Bronchial epithelial cell (primary cell): ENCODE measurements around the gene AHI1. TPM values are rescaled to one million over a fixed set of nuclear protein-coding genes. Genes with fewer than 3 reads are reported as not detected.

Experiments
- DNase-seq: peaks from one replicate; pipeline ENCODE4 v3.0.0-alpha.2; 2010; ENCODE audit warnings: low read depth
- FAIRE-seq: peaks from 2 replicates; lab custom pipeline; 2011; peaks lifted over from hg19 to GRCh38; lab: Jason Lieb, UNC
- H3K27me3 ChIP-seq: 2 replicates; pipeline ENCODE4 v1.5.1; 2011; ENCODE audit warnings: low read length; ENCODE audit not compliant: control insufficient read depth, insufficient read depth
- H3K36me3 ChIP-seq: 2 replicates; pipeline ENCODE4 v1.5.1; 2011; ENCODE audit warnings: low read length; ENCODE audit not compliant: control insufficient read depth, insufficient read depth
- H3K4me3 ChIP-seq: 2 replicates; pipeline ENCODE4 v1.5.1; 2011; ENCODE audit warnings: mild to moderate bottlenecking, low read depth, low read length, control low read depth
- total RNA-seq: library from RNA; depleted of rRNA; stranded (reverse); fragments of >200 nt; gene quantifications from 2 replicates; pipeline ENCODE4 v1.2.1, GENCODE V29; 2014
- TF ChIP-seq, protein P1 (sequence below): IDR thresholded peaks from 2 replicates; pipeline ENCODE4 v1.5.1; 2011; ENCODE audit warnings: mild to moderate bottlenecking, moderate library complexity, low read length, control low read depth, inconsistent platforms; ENCODE audit not compliant: insufficient read depth, severe bottlenecking

The AHI1 gene
- total RNA-seq, 1 donor from 2014 or later = 5.5 TPM

DNA sequence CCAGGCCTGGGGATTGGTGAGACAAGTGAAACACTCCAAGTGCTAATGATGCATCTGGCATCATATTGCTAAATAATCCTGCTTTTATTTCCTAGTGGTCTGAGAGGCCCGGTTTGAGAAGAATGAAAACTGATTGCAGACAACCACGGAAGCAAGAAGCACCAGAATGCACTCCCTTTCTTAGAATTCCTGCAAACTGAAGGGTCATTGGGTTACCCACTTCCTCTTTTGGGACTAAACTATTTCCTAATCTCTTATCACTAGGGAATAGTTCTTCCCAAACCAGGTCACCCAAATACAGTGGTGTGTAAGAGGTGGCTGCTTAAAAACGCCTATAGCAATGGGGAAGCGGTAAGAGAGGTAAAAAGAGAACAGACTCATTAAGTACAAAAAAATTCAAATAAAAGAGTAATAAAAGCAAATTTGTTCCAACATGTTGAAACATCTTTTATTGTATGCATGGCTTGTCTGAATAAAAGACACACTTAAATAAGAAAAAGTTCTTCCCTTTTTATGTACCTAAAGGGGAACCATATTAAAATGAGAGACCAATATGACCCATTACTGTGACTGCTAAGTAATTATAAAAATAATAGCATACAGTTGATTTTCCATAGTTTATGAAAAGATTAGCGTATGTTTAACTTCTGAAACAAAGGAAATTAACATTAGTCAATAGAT, 190.7 kb downstream of the AHI1 start:
- FAIRE-seq (no peak), DNase-seq (no peak)
- TF ChIP-seq, protein P1, sequence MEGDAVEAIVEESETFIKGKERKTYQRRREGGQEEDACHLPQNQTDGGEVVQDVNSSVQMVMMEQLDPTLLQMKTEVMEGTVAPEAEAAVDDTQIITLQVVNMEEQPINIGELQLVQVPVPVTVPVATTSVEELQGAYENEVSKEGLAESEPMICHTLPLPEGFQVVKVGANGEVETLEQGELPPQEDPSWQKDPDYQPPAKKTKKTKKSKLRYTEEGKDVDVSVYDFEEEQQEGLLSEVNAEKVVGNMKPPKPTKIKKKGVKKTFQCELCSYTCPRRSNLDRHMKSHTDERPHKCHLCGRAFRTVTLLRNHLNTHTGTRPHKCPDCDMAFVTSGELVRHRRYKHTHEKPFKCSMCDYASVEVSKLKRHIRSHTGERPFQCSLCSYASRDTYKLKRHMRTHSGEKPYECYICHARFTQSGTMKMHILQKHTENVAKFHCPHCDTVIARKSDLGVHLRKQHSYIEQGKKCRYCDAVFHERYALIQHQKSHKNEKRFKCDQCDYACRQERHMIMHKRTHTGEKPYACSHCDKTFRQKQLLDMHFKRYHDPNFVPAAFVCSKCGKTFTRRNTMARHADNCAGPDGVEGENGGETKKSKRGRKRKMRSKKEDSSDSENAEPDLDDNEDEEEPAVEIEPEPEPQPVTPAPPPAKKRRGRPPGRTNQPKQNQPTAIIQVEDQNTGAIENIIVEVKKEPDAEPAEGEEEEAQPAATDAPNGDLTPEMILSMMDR = no peak

DNA sequence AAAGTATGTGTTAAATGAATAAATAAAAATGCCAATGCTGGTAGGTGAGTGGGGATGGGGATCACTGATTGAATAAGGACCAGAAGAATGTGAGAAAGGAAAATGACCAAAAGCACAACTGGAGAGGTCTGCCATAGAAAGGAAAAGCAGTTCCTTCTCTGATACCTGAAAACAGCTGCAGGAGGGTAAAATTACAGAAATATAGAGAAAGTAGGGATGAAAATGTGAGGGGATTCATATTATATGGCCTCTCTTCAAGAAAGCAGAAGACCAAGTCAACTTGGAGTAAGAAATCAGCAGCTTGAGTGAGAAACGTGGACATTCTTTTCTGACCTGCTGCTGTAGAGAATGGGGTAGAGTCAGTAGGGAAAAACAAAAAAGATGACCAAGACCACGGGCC, 191.4 kb downstream of the AHI1 start:
- no peaks in the 10 kb centered on the region for H3K27me3 ChIP-seq
- no peaks in the 10 kb centered on the region for H3K36me3 ChIP-seq
- FAIRE-seq (no peak), DNase-seq (no peak)
- H3K4me3 ChIP-seq = no peak overlapping the region
- TF ChIP-seq, protein P1 = no peak

More for the DNA sequence above, 190.7 kb downstream of the AHI1 start:
- no peaks in the 10 kb centered on the region for H3K27me3 ChIP-seq
- H3K4me3 ChIP-seq = no peak overlapping the region
- H3K36me3 ChIP-seq = no peaks in the 10 kb centered on the region

DNA sequence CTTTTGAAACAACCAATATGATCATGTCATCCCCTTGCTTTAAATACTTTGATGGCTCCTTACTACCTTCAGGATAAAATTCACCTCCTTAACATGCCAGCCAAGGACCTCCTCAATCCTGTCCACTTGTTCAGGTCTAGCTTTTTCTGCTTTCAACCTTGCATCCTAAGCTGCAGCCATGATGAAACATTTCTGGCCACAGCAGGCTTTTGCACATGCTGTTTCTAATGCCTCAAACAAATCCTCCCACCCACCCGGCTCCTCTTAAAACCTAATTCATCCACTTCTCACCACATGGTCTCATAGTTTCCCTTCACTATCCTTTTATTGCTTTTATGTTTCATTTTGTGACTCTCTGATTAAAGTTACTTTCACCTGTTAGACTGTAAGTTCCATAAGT, 191.9 kb downstream of the AHI1 start:
- TF ChIP-seq, protein P1 = no peak
- H3K4me3 ChIP-seq = no peak overlapping the region
- DNase-seq (no peak), FAIRE-seq (no peak)
- H3K36me3 ChIP-seq = no peaks in the 10 kb centered on the region
- no peaks in the 10 kb centered on the region for H3K27me3 ChIP-seq

DNA sequence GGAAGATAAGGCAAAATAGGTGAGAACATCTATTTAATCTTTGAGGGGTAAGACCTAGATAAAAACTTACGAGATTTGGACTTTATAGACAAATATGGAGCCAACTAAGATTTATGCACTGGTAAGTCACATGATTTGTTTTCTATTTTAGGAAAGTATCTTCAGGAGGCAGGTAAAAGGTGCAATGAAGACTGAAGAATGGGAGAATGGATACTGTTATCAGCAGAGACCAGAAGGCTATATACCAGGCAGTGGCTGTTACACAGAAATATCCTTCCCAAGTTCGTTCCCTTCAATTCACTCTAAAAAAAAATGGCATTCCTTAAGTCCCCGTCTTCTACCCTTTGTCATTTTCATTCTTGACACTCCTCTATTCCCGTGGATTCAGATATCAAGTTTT, 192.7 kb downstream of the AHI1 start:
- TF ChIP-seq, protein P1 = no peak
- no peak for FAIRE-seq
- Histone ChIP-seq H3K4me3 (no peak overlapping the region), H3K27me3 (no peaks in the 10 kb centered on the region), H3K36me3 (no peaks in the 10 kb centered on the region)
- DNase-seq = no peak

DNA sequence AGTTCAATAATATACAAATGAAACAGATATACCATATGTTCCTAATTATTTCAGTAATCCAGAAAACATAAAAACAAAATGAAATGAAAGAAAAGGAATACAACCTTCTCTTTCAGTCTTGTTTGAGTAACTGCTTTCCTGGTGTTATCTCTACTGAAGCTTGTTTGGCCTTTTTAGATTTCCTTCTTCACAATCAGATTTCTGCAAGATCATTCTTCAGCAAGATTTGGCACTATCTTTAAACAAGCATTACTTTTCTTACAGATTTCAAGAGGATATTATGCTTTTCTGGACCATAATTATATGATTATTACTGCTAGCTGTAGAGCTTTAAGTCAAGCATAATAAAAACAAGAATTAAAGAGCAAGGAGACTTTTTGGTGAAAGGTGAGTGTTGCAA, 196.2 kb downstream of the AHI1 start:
- TF ChIP-seq, protein P1 = no peak
- no peaks in the 10 kb centered on the region for H3K36me3 ChIP-seq
- DNase-seq (no peak), FAIRE-seq (no peak)
- H3K27me3 ChIP-seq = no peaks in the 10 kb centered on the region
- no peak overlapping the region for H3K4me3 ChIP-seq

DNA sequence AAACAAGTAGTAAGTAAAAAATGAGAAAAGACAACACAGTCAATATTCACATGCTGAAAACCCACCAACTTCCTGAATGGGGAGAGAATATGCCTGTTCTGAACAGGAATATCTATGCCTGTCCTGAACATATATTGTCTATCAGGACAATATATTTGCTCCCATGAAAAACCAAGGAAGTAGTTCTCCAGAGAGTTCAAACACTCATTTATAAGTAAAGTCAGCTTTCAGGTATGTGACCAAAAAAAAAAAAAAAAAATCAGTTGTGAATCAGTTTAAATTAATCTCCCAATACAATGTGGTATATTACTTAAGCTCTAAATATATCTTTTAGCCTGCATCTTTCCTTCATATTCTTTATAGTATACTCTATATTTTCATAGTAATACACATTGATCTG, 197.0 kb downstream of the AHI1 start:
- FAIRE-seq = no peak

More for the DNA sequence above, 197.0 kb downstream of the AHI1 start:
- DNase-seq = peak; percentile 14
- H3K27me3 ChIP-seq = no peaks in the 10 kb centered on the region
- TF ChIP-seq, protein P1 = no peak
- no peaks in the 10 kb centered on the region for H3K36me3 ChIP-seq
- H3K4me3 ChIP-seq = no peak overlapping the region
